HG03196 (cell line): ENCODE data around the gene PITPNC1.
"Not testable (repeated sequence)": the region's sequence is repeated elsewhere in the genome, so short reads cannot be mapped to it uniquely, and the experiment has no call there.

Source experiments
- ATAC-seq: cut with Tn5 transposase; IDR thresholded peaks from one replicate; pipeline ENCODE4 v1.9.1; 2021; ENCODE audit not compliant: unreplicated experiment

PITPNC1 gene

DNA sequence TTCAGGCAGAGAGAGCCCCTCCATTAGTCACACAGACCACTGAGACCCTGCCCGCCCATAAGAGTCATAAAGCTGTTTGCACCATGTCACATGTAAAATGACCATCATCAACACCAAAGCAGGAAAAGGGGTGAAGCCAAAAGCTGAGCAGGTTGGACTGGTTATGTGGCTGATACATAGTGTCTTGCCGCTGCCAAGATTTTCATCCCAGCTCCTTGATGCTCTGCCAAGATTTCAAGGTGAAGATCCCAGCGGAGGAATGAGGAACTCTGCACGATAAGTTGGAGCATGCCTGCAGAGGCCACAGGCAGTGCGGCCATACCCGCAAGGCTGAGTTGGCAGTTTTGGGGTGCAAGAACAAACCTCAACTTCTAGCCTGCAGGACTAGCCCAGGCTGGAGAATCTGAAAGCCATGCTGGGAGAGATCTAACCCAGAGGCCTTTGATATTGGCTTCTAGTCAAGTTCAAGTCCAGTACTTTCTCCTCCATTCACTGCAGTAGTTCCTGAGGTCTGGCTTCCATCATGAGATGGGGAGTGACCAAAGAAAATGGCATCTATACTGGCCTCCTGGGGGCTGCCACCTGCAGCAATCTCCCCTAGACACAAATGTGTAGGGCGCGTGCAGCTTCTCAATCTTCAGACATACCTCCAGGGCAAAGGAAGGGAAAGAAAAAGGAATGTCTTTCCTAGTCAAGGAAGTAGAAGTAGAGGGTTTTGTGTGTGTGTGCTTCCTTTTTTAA, 261.0 kb downstream of the PITPNC1 start:
- ATAC-seq: no peak

DNA sequence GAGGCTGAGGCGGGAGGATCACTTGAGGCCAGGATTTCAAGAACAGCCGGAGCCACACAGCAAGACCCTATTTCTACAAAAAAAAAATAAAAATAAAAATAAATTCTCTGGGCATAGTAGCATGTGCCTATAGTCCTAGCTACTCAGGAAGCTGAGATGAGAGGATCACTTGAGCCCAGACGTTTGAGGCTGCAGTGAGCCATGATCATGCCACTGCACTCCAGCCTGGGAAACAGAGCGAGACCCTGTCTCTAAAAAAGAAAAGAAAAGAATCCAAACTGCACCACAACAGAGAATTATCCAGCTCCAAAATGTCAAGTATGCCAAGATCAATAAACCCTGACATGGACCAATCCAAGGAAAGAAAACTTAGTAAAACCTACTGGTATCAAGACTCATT, 261.8 kb downstream of the PITPNC1 start:
- ATAC-seq: no peak

DNA sequence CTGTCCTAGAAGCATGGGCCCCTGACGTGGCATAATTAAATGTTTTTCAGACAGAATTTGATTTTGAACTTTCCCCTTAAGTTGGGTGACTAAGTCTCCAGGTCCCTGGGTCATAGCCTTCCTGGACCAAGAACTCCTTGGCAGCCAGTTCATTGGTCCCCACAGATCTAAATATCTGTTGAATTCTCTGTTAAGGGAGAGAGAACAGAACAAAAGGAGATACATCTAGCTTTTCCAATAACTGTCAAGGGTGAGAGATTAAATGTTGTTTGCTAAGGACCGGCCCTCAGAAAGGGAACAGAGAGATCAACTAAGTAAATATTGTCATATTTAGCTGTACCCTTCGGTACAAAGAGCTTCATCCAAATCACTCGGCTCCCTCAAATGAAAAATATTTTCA, 262.5 kb downstream of the PITPNC1 start:
- ATAC-seq: no peak

DNA sequence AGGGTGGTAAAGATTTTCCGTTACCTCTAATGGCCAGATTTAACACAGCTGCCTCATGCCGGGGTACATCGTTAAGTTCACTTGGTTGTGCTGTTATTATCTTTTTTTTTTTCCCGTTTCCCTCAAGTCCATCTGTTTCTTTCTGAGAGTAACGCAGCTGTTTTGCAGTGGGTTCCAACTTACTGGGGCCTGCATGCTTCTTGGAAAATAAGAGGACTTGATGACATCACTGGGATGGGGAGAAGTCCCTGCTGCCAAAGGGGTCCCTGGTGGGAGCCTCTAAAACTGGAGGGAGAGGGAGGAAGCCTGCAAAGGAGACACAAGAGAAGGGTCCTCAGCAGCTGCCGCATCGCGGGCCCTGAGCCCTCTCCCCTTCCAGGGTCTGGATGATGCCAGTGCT, 262.9 kb downstream of the PITPNC1 start:
- ATAC-seq: no peak

DNA sequence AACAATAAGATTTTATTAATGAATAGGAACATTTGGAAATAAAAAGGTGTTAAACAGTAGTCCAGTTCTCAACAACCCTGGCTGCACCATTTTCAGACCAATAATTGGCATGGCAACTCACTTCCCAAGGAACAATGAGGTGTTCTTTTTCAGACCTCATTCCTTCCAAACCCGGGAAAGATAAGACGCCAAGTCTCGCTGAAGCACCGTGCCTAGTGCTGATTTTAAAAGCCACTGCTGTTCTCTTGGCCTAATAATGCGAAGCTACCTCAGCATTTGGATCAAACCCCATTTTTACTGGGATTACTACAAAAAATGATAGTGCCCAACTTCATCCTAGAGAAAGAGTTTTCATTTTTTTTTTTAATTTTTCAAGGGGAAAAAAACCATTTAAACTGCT, 265.4 kb downstream of the PITPNC1 start:
- no peak for ATAC-seq

- ATAC-seq: no peak
Measured at GRCh38 chr17:67644061-67644460, 267.0 kb downstream of the PITPNC1 start.

- not testable (repeated sequence) for ATAC-seq
Measured at GRCh38 chr17:67645195-67645594, 268.1 kb downstream of the PITPNC1 start.

DNA sequence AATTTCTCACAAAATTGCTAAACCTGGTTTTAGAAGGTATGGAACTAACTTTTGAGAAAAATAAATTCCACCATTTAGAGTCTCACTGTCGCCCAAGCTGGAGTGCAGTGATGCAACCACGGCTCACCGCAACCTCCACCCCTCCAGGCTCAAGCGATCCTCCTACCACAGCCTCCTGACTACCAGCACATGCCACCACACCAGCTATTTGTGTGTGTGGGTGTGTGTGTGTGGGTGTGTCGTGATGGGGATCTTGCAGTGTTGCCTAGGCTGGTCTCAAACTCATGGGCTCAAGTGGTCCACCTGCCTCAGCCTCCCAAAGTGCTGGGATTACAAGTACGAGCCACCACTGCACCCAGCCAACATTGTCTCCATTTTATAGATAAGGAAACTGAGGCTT, 269.4 kb downstream of the PITPNC1 start:
- ATAC-seq: no peak

GRCh38 chr17:67647482-67647881, 270.4 kb downstream of the PITPNC1 start:
- no peak for ATAC-seq

DNA sequence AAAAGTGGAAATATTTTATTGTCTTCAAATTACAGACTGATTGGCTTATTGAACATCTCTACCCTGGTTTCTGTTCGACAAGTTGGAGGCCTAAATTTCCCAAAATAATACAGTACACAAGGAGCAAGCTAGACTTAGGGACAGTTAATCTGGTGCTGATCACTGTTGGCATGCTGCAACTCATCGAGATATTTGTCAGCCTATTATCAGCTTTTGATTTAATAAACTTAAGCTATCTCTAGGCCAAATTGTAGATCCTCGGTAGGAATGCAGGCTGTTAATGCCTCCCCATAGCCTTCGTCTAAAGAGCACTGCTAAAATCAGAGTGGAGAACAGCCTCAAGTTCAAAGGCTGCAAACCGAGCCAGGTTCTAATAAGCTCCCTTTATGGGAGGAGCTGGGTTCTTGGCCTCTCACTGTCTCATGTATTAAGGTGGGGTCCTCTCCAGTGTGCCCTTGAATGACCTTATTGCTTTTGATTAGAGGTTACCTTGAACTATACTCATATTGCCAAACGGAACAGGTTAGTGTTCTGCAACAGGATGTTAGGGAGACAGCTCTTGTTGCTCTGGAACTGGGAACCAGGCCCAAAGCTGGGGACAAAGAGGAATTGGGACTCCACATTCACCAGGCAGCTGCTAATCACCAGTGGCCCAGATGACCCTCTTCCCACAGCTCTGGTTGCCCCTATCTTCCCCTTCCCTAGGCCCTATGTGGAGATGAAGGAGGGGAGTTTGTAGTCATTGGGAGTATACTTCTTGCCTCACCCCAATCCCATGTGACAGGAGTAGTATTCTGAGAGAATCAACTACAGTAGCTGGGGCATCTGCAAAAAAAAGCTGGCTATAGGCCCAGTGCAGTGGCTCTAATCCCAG, 271.2 kb downstream of the PITPNC1 start:
- no peak for ATAC-seq

GRCh38 chr17:67648906-67649295, 271.8 kb downstream of the PITPNC1 start:
- not testable (repeated sequence) for ATAC-seq

DNA sequence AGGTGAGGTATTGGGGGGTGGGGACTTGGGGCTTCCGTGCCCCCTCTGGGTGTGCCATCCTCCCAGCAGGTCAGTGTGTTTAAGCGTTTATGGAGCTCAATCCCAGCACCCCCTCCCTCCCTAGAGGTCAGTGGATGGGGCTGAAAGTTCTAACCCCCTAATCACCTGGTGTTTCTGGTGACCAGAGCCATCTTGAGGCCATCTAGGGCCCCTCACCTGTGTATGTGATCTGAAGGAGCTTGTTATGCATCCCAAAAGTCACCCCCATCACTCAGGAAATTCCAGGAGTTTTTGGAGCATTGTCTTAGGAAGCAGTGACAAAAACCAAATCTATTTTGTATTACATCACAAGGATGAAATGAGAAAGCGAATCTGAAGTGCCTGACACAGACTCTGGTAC, 272.8 kb downstream of the PITPNC1 start:
- no peak for ATAC-seq

GRCh38 chr17:67651218-67651579, 274.1 kb downstream of the PITPNC1 start:
- ATAC-seq: not testable (repeated sequence)

DNA sequence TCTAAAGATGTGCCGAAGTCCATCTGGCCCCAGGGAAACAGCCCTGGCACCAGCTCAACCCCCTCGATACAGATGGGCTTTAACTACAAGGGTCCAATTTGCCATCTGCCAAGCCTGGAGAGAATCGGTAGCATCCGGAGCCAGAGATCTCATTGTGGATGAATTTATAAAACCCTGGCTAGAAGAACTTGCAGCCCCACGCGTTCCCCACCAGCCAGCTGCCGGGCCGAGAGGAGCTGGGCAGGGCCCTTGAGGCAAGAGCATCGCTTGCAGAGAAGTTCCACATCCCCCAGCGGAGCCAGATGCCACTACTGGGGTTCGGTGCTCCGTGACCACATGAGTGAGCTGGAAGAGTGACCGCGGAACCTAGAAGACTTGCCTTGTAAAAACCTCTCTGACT, 275.4 kb downstream of the PITPNC1 start:
- no peak for ATAC-seq

DNA sequence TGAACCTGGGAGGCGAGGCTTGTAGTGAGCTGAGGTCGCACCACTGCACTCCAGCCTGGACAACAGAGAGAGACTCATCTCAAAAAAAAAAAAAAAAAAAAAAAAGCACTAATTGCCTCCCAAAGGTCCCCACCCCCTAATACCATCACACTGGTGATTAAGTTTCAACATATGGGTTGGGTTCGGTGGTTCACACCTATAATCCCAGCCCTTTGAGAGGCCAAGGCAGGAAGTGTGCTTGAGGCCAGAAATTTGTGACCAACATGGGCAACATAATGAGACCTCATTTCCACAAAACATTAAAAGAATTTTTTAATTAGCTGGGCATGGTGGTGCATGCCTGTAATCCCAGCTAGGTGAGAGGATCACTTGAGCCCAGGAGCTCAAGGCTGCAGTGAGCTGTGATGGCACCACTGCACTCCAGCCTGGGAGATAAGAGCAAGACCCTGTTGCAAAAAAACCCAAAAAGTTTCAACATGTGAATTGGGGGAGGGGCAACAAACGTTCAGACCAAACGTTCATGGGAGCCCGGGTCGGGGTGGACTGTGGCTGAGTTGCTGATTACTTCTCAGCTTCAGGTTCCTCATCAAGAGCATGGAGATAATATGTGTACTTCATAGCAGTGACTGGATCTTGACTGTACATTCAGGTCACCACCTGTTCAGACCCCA, 278.5 kb downstream of the PITPNC1 start:
- no peak for ATAC-seq

GRCh38 chr17:67656494-67657203, 279.6 kb downstream of the PITPNC1 start:
- no peak for ATAC-seq

DNA sequence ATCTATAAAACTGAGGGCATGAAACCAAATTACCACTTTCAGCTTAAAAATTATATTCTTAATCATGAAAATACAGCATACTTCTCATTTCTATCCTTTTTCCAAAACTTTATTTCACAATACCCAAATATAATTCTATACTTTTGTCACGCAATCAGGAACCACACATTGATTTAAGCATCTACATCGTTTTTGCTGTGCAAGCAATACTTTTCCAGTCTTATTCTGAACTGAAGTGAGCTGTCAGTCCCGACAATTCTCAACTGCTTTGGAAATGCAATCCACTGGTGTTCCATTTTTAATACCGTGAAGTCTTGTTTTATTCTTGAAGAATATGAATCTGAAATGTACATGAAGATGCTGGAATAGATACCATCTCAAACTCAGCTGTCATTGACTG, 280.5 kb downstream of the PITPNC1 start:
- ATAC-seq: no peak

DNA sequence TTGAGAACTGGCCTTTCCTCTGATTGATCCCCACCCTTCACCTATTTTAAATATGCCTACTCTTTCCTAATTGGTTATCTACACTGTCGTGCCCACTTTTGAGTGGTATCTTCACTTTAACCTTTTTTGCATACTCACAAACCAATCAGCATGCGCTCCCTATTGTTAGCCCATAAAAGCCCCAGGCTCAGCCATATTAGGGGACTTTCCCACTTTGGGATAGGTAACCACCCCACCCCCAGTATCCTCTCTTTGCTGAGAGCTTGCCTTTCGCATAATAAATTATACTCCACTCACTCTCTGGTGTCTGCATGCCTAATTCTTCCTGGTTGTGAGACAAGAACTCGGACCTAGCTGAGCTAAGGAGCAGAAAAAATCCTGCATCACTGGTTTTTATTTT, 281.2 kb downstream of the PITPNC1 start:
- no peak for ATAC-seq

DNA sequence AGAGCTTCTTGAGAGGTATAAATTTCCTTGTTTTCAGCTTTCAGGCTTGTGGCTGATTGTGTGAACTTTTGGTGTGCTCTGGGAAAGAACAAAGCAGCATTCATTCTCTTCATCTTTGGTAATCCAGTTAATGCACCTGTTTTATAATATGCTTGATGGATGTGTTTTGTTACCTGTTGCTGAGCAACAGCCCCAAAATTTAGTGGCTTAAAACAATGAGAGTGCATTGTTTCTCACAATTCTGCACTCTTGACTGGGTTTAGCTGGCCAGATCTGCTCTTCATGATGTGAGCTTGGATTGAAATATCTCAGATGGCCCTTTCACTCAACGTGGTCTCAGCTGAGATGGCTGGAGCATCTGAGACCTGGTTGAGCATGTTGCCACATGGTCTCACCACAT, 281.9 kb downstream of the PITPNC1 start:
- no peak for ATAC-seq

DNA sequence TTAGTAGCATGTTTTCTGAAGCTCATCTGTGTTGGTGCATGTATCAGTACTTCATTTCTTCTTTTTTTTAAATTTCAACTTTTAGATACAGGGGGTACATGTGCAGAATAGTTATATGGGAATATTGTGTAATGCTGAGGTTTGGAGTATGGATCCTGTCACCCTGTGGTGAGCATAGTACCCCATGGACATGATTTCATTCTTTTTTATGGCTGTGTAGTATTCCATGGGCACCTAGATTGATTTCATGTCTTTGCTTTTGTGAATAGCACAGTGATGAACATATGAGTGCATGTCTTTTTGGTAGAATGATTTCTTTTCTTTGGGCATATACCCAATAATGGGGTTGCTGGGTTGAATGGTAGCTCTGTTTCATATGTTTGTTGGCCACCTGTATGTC, 285.6 kb downstream of the PITPNC1 start:
- no peak for ATAC-seq

GRCh38 chr17:67663457-67663856, 286.4 kb downstream of the PITPNC1 start:
- ATAC-seq: no peak
